Hippocampal formation (tissue), 2 donors: ENCODE measurements around the gene CPLX1.
"Not testable (repeated sequence)": the region's sequence is repeated elsewhere in the genome, so short reads cannot be mapped to it uniquely, and the experiment has no call there.

Experiments
- DNase-seq, 2 donors: peaks; one replicate each; lab custom pipeline; 2025; lab: John Stamatoyannopoulos, UW

CPLX1 gene

GRCh38 chr4:776743-777441, 49.0 kb downstream of the CPLX1 start:
- no peak for DNase-seq

- not testable (repeated sequence) for DNase-seq
Measured at GRCh38 chr4:775485-775884, 50.4 kb downstream of the CPLX1 start.

GRCh38 chr4:774419-775092, 51.4 kb downstream of the CPLX1 start:
- not testable (repeated sequence) for DNase-seq

- no peak for DNase-seq
Measured at GRCh38 chr4:773214-773613, 52.7 kb downstream of the CPLX1 start.

DNA sequence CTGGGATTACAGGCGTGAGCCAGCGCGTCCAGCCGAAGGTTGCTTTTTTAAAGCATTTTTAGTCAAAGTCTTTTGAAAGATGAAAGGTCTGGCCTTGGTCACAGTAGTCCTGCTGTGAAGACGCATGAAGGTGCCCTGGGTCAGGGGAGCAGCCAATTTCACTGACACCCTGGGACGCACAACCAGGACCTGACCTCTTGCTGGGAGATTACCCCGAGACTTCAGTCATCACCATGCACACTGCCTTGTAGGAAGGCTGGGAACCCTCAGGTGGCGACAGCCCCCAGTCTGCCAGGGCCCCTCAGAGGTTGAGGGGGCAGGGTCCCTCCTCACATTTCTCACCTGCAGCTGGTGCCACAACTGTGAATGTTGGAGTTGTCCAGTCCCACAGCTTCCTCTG, 53.2 kb downstream of the CPLX1 start:
- DNase-seq = no peak

- no peak for DNase-seq
Measured at GRCh38 chr4:772118-772517, 53.8 kb downstream of the CPLX1 start.

DNA sequence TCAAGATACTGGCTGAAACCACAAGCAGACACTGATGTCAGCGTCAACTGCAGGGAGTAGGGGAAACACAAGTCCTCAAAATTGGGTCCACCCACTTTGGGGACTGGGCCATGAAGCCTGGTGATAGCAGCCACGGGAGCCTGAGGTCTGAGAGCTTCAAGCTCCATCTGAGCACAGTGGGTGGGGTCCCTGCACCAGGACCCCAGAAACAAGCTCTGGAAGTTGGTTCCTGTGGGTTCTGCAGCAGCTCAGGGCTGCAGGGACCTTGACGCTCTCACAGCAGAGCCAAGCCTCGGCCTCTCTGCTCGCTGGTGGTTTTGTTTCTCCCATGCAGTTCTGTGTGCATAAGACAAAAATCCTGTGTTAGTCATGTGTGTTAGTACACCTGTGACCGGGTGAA, 54.5 kb downstream of the CPLX1 start:
- no peak for DNase-seq

DNA sequence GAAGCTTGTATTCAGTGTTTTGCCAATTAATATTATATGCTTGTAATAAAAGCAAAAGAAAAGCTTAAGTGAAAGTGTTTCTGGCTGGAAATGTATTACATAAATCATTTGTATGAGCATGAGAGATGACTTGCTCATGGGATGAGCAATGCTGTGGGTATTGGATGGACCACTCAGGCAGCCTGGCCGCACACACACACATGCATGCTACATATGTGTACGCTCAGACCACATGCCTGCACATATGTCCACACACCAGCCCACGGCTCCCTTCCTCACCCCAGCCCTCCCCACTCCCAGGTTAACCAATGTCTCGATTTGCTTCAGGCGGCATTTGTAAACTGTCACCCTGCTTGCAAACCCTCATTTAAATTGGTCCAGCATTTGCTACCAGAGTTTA, 55.9 kb downstream of the CPLX1 start:
- no peak for DNase-seq

DNA sequence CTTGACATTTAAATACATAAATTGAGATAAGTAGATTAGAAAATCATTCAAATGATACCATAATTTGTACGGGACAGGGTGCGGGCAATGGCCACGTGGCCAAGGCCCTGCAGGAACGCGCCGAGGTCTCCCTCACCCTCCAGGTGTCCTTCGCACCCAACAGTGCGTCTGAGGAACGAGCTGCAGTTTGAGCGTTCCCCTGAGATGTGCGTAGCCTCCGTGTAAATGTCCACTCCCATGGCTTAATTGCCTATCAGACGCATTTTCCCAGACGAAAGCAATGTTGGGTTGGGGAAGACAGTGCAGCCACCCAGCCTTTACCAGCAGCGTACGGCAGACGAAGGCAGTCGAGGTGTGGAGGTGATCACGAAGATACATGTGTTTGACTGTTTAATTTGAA, 56.4 kb downstream of the CPLX1 start:
- no peak for DNase-seq

- DNase-seq = no peak
Measured at GRCh38 chr4:768995-769394, 56.9 kb downstream of the CPLX1 start.

GRCh38 chr4:768076-768475, 57.9 kb downstream of the CPLX1 start:
- no peak for DNase-seq

- DNase-seq = no peak
Measured at GRCh38 chr4:766559-767283, 59.2 kb downstream of the CPLX1 start.

DNA sequence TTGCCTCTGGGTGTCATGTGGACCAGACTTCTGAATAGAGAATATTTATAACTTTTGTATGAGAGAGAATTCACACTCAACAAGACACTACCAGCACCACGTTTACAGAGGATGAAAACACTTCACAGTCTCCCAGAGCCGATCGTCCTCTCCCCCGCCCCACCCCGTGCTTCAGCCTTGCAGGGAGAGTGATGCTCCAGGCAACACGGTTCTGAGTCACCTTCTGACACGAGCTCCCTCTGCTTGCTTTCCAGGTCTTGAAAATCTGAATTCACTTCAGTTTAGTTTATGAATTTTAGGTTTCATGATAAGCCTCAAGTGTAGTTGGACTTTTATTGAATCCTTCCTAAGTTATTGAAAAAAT, 59.8 kb downstream of the CPLX1 start:
- no peak for DNase-seq

- DNase-seq = no peak
Measured at GRCh38 chr4:764405-765169, 61.3 kb downstream of the CPLX1 start.

GRCh38 chr4:763922-764321, 62.0 kb downstream of the CPLX1 start:
- DNase-seq = no peak

GRCh38 chr4:763191-763810, 62.6 kb downstream of the CPLX1 start:
- no peak for DNase-seq

DNA sequence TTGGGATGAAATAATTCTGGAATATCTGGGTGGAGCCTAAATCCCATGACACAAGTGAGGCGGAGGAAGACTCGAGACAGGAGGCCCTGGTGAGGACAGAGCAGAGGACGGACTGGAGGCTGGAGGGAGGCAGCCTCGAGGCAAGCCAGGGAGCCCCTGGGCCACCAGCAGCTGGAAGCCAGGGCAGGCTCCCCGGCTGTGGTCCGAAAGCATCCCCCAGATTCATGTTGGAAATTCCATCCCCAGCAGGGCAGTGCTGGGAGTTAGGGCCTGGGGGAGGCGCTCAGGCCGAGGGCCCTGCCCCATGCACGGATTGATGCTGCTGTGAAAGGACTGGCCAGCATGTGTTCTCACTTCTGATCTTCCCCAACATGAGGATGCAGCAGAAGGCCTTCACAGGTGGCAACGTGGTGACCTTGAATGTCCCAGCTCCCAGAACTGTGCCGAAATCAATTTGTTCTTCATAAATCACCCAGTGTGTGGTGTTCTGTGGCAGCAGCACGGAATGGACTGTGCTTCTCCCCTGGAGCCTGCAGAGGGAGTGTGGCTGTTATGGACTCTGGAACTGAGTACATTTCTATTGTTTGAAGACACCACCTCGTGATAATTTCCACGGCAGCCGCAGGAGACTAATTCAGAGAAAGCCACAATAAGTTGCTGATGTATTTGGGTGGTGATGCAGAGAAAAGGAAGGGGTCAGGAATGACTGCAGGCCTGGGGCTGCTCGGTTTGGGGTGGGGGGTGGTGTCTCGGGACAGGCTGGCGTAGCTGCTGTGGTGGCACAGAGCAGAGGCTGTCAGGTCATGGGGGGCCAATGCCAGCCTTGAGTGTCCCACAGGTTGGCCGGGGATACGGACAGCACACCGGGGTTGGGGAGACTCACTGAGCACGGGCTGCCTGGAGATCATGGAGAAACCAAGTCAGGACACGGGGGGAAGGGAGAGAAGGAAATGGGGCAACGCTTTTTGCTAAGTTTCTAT, 63.4 kb downstream of the CPLX1 start:
- no peak for DNase-seq

- DNase-seq = no peak
Measured at GRCh38 chr4:761739-762138, 64.2 kb downstream of the CPLX1 start.

DNA sequence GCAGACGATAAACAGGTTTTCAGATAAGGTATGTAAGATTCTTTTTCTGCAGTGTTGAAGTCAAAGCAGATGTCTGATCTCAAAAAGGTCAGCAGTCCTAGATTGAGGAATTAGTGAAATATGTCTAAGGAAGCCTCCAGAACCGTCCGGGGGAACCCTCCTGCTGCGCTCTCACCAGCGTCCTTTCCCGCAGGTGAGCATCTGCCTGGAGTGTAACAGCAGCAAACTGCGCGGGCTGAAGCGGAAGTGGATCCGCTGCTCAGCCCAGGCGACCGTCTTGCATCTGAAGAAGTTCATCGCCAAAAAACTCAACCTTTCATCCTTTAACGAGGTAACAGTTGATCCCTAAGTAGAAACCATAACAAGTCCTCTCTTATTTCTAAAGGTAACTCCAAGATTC, 64.8 kb downstream of the CPLX1 start:
- no peak for DNase-seq

DNA sequence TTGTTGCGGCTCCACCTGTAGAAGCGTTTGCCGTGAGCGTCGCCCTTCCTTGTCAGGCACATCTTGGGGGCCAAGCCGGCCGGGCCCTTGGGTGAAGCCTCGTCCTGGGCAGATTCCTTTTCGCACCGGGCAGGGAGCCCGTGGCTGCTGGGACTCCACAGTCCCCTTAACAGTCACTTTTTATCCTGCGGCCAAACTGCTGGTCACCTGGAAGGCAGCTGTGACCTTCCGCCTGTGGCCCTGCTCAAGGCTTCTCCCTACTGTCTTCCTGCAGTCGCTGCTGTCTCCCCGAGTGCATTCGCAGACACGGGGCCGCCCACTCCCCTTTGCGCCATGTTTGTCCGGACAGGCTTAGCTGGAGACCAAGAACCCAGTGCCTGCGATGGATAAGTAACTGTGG, 65.3 kb downstream of the CPLX1 start:
- no peak for DNase-seq

- not testable (repeated sequence) for DNase-seq
Measured at GRCh38 chr4:759810-760209, 66.1 kb downstream of the CPLX1 start.
